Heart left ventricle (tissue), 13 donors: ENCODE measurements around the gene ARHGAP24.

Experiments used
- POLR2A ChIP-seq, 2 donors: fragments of 450-650 bp; IDR thresholded peaks; one replicate each; pipeline ENCODE4 v1.6.1; 2017; ENCODE audit warnings: antibody characterized with exemption in 2 of 2, mild to moderate bottlenecking in 2 of 2, moderate library complexity in 2 of 2
- TF ChIP-seq, protein P1 (sequence below), 12 donors: fragments of 200-600 bp; sonication (generic) in 4 of 12; IDR thresholded peaks; one replicate each; pipeline versions ENCODE4 v1.5.0 to v1.8.0; 2018 to 2022; ENCODE audit warnings: antibody characterized with exemption in 12 of 12, mild to moderate bottlenecking in 5 of 12
- donor health status: ischemic (EF 13 %, LVEDD 7.1; RV severe dilation, severe dysfunction).
- donor health status: DM: no; HTN: yes; CAD: no.
- donor health status: DM: no; HTN: no; CAD: no.
- donor health status: ischemic (EF 25% LVEDD 6.9; RV normal size, moderate dysfunction).
- donor health status: ischemic (EF 25% LVEDD 5.7; RV mildly dilated, moderate dysfunction).
- donor health status: ischemic (EF 35%, LVEDD 5.7; RV mildly dilated, moderate dysfunction).
- donor health status: nonischemic (EF 11% LVEDD 7.7; RV severe dilation, severe dysfunction).
- donor health status: DM: yes; HTN: yes; CAD: no.
- donor health status: PGD.
- donor health status: ischemic (EF 29% LVEDD 5.4; RV normal size, mild dysfunction).
- donor health status: nonischemic (EF 23%, LVEDD 6.1; RV moderate dilation, normal function).

DNA sequence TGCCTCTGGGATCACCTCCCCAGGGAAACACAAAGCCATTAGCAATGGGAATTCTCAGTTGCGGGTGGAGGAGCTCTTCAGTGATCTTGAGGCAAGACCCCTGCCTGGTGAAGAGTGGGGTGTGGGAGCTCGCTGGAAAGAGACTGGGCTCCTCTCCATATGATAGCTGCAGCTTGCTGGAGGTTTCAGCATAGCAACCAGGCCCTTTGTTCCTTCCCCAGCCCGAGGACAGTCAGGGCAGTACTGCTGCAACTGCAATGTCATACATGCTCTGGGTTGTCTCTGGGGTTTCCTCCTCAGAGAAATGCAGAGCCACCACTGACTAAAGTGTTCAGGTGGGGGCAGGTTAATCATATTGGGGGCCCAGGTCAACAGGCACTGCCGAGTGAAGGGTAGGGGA, 81.3 kb downstream of the ARHGAP24 start:
- TF ChIP-seq, protein P1, sequence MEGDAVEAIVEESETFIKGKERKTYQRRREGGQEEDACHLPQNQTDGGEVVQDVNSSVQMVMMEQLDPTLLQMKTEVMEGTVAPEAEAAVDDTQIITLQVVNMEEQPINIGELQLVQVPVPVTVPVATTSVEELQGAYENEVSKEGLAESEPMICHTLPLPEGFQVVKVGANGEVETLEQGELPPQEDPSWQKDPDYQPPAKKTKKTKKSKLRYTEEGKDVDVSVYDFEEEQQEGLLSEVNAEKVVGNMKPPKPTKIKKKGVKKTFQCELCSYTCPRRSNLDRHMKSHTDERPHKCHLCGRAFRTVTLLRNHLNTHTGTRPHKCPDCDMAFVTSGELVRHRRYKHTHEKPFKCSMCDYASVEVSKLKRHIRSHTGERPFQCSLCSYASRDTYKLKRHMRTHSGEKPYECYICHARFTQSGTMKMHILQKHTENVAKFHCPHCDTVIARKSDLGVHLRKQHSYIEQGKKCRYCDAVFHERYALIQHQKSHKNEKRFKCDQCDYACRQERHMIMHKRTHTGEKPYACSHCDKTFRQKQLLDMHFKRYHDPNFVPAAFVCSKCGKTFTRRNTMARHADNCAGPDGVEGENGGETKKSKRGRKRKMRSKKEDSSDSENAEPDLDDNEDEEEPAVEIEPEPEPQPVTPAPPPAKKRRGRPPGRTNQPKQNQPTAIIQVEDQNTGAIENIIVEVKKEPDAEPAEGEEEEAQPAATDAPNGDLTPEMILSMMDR (IDR thresholded peaks at IDR 0.05), result no peak
- TF ChIP-seq POLR2A (IDR thresholded peaks at IDR 0.05), result no peak
